ENCODE results near the gene ZC3H12D. TPM values are rescaled to one million over a fixed set of nuclear protein-coding genes. Genes with fewer than 3 reads are reported as not detected.

The ZC3H12D gene
- polyA plus RNA-seq, 3 donors, result 0.96 to 4.7 (median 1.2) TPM

DNA sequence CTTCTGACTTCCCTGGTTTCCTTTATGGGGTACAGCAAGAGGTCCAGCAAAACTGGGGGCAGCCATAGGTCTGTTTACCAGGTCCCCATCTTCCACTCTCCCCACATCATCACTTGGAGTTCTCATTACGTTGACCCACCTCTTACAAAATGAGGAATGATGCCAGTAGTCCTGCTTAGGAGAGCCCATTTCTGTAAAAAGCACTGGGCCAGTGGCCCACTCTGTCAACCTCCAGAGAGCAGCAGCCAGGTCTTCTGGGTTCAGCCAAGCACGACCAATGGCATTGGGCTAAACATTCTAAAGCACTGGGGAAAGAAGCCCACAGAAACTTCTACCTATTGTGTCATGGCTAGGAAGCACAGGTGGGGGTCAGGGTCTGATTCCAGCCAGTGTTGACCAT is 13.9 kb downstream of the ZC3H12D start:
- peaks cover 14% of the 10 kb centered on the region for H3K4me1 Mint-ChIP-seq
- Histone ChIP-seq H3K27ac (ENCODE audit: low read depth in 1 of 2, low read length in 2 of 2) (no peak overlapping the region), H3K9ac (ENCODE audit: insufficient read depth, low read length, poor library complexity, severe bottlenecking) (no peak overlapping the region), H3K4me1 (ENCODE audit: control insufficient read depth in 1 of 2, insufficient read depth in 2 of 2, low read length in 2 of 2) (peaks cover 3 to 4% of the 10 kb centered on the region in 2 donors), H3K27me3 (ENCODE audit: control insufficient read depth in 2 of 2, insufficient read depth in 2 of 2, low read length in 2 of 2) (no peaks in the 10 kb centered on the region), H3K79me2 (ENCODE audit: insufficient read depth, low read length) (peaks cover 23% of the 10 kb centered on the region), H4K20me1 (ENCODE audit: insufficient read depth, low read length) (no peaks in the 10 kb centered on the region), H3K36me3 (replicated peaks in 1 of 2; ENCODE audit: control insufficient read depth in 1 of 2, insufficient read depth in 2 of 2, low read length in 2 of 2) (peaks cover 18 to 42% of the 10 kb centered on the region in 2 donors), H2AFZ (ENCODE audit: insufficient read depth, low read depth, low read length, poor library complexity, severe bottlenecking) (no peak overlapping the region), H3K4me2 (replicated peaks; ENCODE audit: extremely low read depth, low read length, poor library complexity, severe bottlenecking) (no peak overlapping the region), H3K9me3 (replicated peaks in 1 of 2; ENCODE audit: control insufficient read depth in 1 of 2, insufficient read depth in 1 of 2, low read length in 2 of 2) (no peaks in the 10 kb centered on the region), H3K4me3 (replicated peaks in 1 of 3; ENCODE audit: low read depth in 2 of 3, low read length in 3 of 3) (no peak overlapping the region)
- TF ChIP-seq CTCF (IDR thresholded peaks at IDR 0.05), result no peak
- H3K27me3 Mint-ChIP-seq (ENCODE audit: low read depth in 3 of 3), result peaks cover 0 to 2% (median 2%) of the 10 kb centered on the region in 3 donors
- H3K27ac Mint-ChIP-seq, result peak overlapping the region in 1 of 7 donors; percentile 52
- H3K9me3 Mint-ChIP-seq, result peaks cover 0 to 3% (median 0%) of the 10 kb centered on the region in 7 donors
- no peak overlapping the region for H3K4me3 Mint-ChIP-seq
- 100% methylated on average over 2 of the region's 2 CpGs for WGBS (ENCODE audit: insufficient coverage)
- peaks cover 40 to 53% of the 10 kb centered on the region in 2 donors for H3K36me3 Mint-ChIP-seq
- intact Hi-C loops (cut with micrococcal nuclease), result no loop called here
- no peak for DNase-seq

GRCh38 chr6:149468179-149468578 is 16.6 kb downstream of the ZC3H12D start:
- no peaks in the 10 kb centered on the region for H3K27me3 ChIP-seq (ENCODE audit: control insufficient read depth in 2 of 2, insufficient read depth in 2 of 2, low read length in 2 of 2)
- H3K9me3 Mint-ChIP-seq, result peaks cover 0 to 2% (median 0%) of the 10 kb centered on the region in 7 donors
- H3K36me3 ChIP-seq (replicated peaks in 1 of 2; ENCODE audit: control insufficient read depth in 1 of 2, insufficient read depth in 2 of 2, low read length in 2 of 2), result peaks cover 15 to 42% of the 10 kb centered on the region in 2 donors
- WGBS (ENCODE audit: insufficient coverage), result no CpG with 5 or more reads among the region's 2 CpGs
- no peak overlapping the region for H3K27ac ChIP-seq (ENCODE audit: low read depth in 1 of 2, low read length in 2 of 2)
- H3K27ac Mint-ChIP-seq, result peak overlapping the region in 3 of 7 donors; percentile 54 to 79 (median 68)
- no peak overlapping the region for H2AFZ ChIP-seq (ENCODE audit: insufficient read depth, low read depth, low read length, poor library complexity, severe bottlenecking)
- no peak overlapping the region for H3K4me2 ChIP-seq (replicated peaks; ENCODE audit: extremely low read depth, low read length, poor library complexity, severe bottlenecking)
- no peaks in the 10 kb centered on the region for H3K9me3 ChIP-seq (replicated peaks in 1 of 2; ENCODE audit: control insufficient read depth in 1 of 2, insufficient read depth in 1 of 2, low read length in 2 of 2)
- peaks cover 23% of the 10 kb centered on the region for H3K4me1 Mint-ChIP-seq
- peaks cover 44 to 54% of the 10 kb centered on the region in 2 donors for H3K36me3 Mint-ChIP-seq
- intact Hi-C loops (cut with micrococcal nuclease), result no loop called here
- H3K4me1 ChIP-seq (ENCODE audit: control insufficient read depth in 1 of 2, insufficient read depth in 2 of 2, low read length in 2 of 2), result peaks cover 12 to 13% of the 10 kb centered on the region in 2 donors
- no peaks in the 10 kb centered on the region for H4K20me1 ChIP-seq (ENCODE audit: insufficient read depth, low read length)
- no peak overlapping the region for H3K9ac ChIP-seq (ENCODE audit: insufficient read depth, low read length, poor library complexity, severe bottlenecking)
- H3K79me2 ChIP-seq (ENCODE audit: insufficient read depth, low read length), result peaks cover 8% of the 10 kb centered on the region
- no peak for TF ChIP-seq CTCF (IDR thresholded peaks at IDR 0.05)
- DNase-seq, result no peak
- no peak overlapping the region for H3K4me3 ChIP-seq (replicated peaks in 1 of 3; ENCODE audit: low read depth in 2 of 3, low read length in 3 of 3)
- H3K4me3 Mint-ChIP-seq, result no peak overlapping the region
- peaks cover 0 to 2% (median 2%) of the 10 kb centered on the region in 3 donors for H3K27me3 Mint-ChIP-seq (ENCODE audit: low read depth in 3 of 3)
